ENCODE measurements around the gene DBX1. TPM values are rescaled to one million over a fixed set of nuclear protein-coding genes. Genes with fewer than 3 reads are reported as not detected.

DBX1 gene
- total RNA-seq, 1 experiment from 2014 or later, result not detected

DNA sequence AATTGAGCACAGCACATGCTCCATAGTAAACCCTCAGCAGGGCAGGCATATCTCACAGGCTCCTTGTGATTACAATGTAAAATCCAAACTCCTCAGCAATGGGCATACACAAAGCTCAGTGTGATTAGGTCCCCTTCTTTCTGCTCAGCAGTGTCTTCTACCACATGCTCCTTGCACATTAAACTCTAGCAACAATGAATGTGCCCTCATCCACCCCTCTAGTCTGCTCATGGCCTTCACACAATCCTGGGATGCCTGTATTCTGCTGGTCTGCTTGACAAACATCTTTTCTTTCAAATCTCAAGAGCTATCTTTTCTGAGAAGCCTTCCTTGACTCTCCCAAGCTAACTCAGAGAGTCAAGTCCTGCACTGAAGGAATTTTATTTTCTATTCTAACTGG, 32.4 kb upstream of the DBX1 start:
- Histone ChIP-seq H3K36me3 (ENCODE audit: low read depth, low read length) (no peaks in the 10 kb centered on the region), H3K4me1 (ENCODE audit: insufficient read depth, low read length) (no peaks in the 10 kb centered on the region), H3K79me2 (ENCODE audit: low read length) (no peaks in the 10 kb centered on the region), H3K4me3 (ENCODE audit: low read length) (no peak overlapping the region), H3K9me2 (replicated peaks; ENCODE audit: low read length) (no peaks in the 10 kb centered on the region), H3K9me3 (ENCODE audit: low read length) (no peaks in the 10 kb centered on the region), H2AFZ (ENCODE audit: low read length) (no peak overlapping the region), H3K4me2 (ENCODE audit: low read length) (no peak overlapping the region), H3F3A (ENCODE audit: low read length, unreplicated experiment) (no peaks in the 10 kb centered on the region), H4K20me1 (ENCODE audit: low read length) (no peaks in the 10 kb centered on the region), H3K27ac (ENCODE audit: low read length) (no peak overlapping the region), H3K9ac (ENCODE audit: low read length) (no peak overlapping the region), H3K27me3 (ENCODE audit: low read length) (peaks cover 67% of the 10 kb centered on the region)
- ChIA-PET CTCF (no interaction called here), POLR2A (ENCODE audit: unreplicated experiment) (no interaction called here)
- intact Hi-C loops (cut with micrococcal nuclease), result no loop called here
- TF ChIP-seq, protein P1, sequence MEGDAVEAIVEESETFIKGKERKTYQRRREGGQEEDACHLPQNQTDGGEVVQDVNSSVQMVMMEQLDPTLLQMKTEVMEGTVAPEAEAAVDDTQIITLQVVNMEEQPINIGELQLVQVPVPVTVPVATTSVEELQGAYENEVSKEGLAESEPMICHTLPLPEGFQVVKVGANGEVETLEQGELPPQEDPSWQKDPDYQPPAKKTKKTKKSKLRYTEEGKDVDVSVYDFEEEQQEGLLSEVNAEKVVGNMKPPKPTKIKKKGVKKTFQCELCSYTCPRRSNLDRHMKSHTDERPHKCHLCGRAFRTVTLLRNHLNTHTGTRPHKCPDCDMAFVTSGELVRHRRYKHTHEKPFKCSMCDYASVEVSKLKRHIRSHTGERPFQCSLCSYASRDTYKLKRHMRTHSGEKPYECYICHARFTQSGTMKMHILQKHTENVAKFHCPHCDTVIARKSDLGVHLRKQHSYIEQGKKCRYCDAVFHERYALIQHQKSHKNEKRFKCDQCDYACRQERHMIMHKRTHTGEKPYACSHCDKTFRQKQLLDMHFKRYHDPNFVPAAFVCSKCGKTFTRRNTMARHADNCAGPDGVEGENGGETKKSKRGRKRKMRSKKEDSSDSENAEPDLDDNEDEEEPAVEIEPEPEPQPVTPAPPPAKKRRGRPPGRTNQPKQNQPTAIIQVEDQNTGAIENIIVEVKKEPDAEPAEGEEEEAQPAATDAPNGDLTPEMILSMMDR (conservative IDR thresholded peaks at IDR 0.05; ENCODE audit: low read depth, low read length), result no peak
- TF ChIP-seq EZH2 (IDR thresholded peaks at IDR 0.05; ENCODE audit: low read length, unreplicated experiment), result no peak
- no peak for TF ChIP-seq EZH2phosphoT487 (IDR thresholded peaks at IDR 0.05; ENCODE audit: borderline replicate concordance, low read length)
- ATAC-seq (no peak), DNase-seq (no peak)
- no TSS peak for BruUV-seq (replicated peaks)

DNA sequence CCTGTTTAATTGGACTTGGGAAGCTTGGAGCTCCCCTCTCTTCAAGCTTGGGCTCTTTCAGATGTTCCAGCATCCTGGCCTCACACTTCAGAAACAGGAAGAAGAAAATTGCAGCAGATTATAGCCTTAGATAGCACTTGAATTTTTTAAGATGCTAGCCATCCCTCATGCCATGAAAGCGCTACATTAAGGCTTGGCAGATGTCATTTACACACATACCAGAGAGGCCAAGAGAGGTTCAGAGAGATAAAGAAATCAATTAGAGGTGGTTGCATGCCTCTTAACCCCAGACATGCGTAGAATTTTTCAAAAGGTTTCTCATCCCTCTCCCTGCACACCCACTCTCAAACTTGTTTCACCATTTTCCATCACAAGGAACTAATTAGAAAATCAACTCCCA, 31.9 kb upstream of the DBX1 start:
- peaks cover 67% of the 10 kb centered on the region for H3K27me3 ChIP-seq (ENCODE audit: low read length)
- no peak overlapping the region for H3K9ac ChIP-seq (ENCODE audit: low read length)
- DNase-seq (no peak), ATAC-seq (no peak)
- no peaks in the 10 kb centered on the region for H3K79me2 ChIP-seq (ENCODE audit: low read length)
- CTCF ChIA-PET, result no interaction called here
- H3K4me1 ChIP-seq (ENCODE audit: insufficient read depth, low read length), result no peaks in the 10 kb centered on the region
- H3K4me3 ChIP-seq (ENCODE audit: low read length), result no peak overlapping the region
- TF ChIP-seq EZH2phosphoT487 (IDR thresholded peaks at IDR 0.05; ENCODE audit: borderline replicate concordance, low read length) (no peak), EZH2 (IDR thresholded peaks at IDR 0.05; ENCODE audit: low read length, unreplicated experiment) (no peak)
- TF ChIP-seq, protein P1 (conservative IDR thresholded peaks at IDR 0.05; ENCODE audit: low read depth, low read length), result no peak
- H2AFZ ChIP-seq (ENCODE audit: low read length), result no peak overlapping the region
- no peak overlapping the region for H3K27ac ChIP-seq (ENCODE audit: low read length)
- no peaks in the 10 kb centered on the region for H3K9me3 ChIP-seq (ENCODE audit: low read length)
- H3F3A ChIP-seq (ENCODE audit: low read length, unreplicated experiment), result no peaks in the 10 kb centered on the region
- POLR2A ChIA-PET (ENCODE audit: unreplicated experiment), result no interaction called here
- no peaks in the 10 kb centered on the region for H3K36me3 ChIP-seq (ENCODE audit: low read depth, low read length)
- no peak overlapping the region for H3K4me2 ChIP-seq (ENCODE audit: low read length)
- H4K20me1 ChIP-seq (ENCODE audit: low read length), result no peaks in the 10 kb centered on the region
- intact Hi-C loops (cut with micrococcal nuclease), result no loop called here
- no peaks in the 10 kb centered on the region for H3K9me2 ChIP-seq (replicated peaks; ENCODE audit: low read length)
- no TSS peak for BruUV-seq (replicated peaks)

DNA sequence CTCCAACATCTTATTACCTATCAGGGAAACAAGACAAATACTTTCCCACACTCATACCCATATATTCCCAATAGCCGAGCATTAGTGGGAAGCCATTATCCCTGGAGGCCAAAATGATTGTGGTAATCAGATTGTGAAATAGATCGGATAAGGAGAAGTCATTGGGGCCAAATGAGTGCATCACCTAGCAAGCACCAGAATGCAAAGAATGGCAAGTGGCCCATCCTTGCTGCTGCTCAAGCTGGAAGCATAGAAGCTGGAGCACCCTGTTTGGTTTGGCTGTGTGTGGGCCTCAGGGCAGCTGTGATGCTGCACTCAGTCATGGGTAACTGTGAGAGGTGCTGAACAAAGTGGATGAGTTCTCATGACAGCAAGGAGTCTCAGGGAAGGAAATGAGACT, 18.7 kb upstream of the DBX1 start:
- Histone ChIP-seq H3K27ac (ENCODE audit: low read length) (no peak overlapping the region), H3K9me3 (ENCODE audit: low read length) (no peaks in the 10 kb centered on the region), H3K9ac (ENCODE audit: low read length) (no peak overlapping the region), H3K79me2 (ENCODE audit: low read length) (no peaks in the 10 kb centered on the region), H3K4me3 (ENCODE audit: low read length) (no peak overlapping the region), H3K9me2 (replicated peaks; ENCODE audit: low read length) (no peaks in the 10 kb centered on the region), H3K4me1 (ENCODE audit: insufficient read depth, low read length) (no peaks in the 10 kb centered on the region), H3K36me3 (ENCODE audit: low read depth, low read length) (no peaks in the 10 kb centered on the region), H2AFZ (ENCODE audit: low read length) (no peak overlapping the region), H4K20me1 (ENCODE audit: low read length) (no peaks in the 10 kb centered on the region), H3K27me3 (ENCODE audit: low read length) (peaks cover 68% of the 10 kb centered on the region), H3F3A (ENCODE audit: low read length, unreplicated experiment) (no peaks in the 10 kb centered on the region), H3K4me2 (ENCODE audit: low read length) (no peak overlapping the region)
- ATAC-seq (no peak), DNase-seq (no peak)
- CTCF ChIA-PET, result no interaction called here
- TF ChIP-seq EZH2 (IDR thresholded peaks at IDR 0.05; ENCODE audit: low read length, unreplicated experiment), result no peak
- TF ChIP-seq, protein P1 (conservative IDR thresholded peaks at IDR 0.05; ENCODE audit: low read depth, low read length), result no peak
- TF ChIP-seq EZH2phosphoT487 (IDR thresholded peaks at IDR 0.05; ENCODE audit: borderline replicate concordance, low read length), result no peak
- no TSS peak for BruUV-seq (replicated peaks)
- POLR2A ChIA-PET (ENCODE audit: unreplicated experiment), result no interaction called here
- intact Hi-C loops (cut with micrococcal nuclease), result no loop called here

Data from PC-3 (cell line).